Epithelial cell of esophagus (primary cell): ENCODE results near the gene BPIFB1.

Experiments
- DNase-seq: peaks from one replicate; pipeline ENCODE4 v3.0.0; 2010; ENCODE audit warnings: low read depth
- H3K4me3 ChIP-seq: 2 replicates; pipeline ENCODE4 v1.5.1; 2011; ENCODE audit warnings: mild to moderate bottlenecking, low read length, control low read depth
- TF ChIP-seq, protein P1 (sequence below): IDR thresholded peaks from 2 replicates; pipeline ENCODE4 v1.5.1; 2011; ENCODE audit warnings: low read depth, mild to moderate bottlenecking, low read length, control low read depth, inconsistent platforms; ENCODE audit not compliant: insufficient read depth; ENCODE audit errors: missing control alignments

Gene BPIFB1

DNA sequence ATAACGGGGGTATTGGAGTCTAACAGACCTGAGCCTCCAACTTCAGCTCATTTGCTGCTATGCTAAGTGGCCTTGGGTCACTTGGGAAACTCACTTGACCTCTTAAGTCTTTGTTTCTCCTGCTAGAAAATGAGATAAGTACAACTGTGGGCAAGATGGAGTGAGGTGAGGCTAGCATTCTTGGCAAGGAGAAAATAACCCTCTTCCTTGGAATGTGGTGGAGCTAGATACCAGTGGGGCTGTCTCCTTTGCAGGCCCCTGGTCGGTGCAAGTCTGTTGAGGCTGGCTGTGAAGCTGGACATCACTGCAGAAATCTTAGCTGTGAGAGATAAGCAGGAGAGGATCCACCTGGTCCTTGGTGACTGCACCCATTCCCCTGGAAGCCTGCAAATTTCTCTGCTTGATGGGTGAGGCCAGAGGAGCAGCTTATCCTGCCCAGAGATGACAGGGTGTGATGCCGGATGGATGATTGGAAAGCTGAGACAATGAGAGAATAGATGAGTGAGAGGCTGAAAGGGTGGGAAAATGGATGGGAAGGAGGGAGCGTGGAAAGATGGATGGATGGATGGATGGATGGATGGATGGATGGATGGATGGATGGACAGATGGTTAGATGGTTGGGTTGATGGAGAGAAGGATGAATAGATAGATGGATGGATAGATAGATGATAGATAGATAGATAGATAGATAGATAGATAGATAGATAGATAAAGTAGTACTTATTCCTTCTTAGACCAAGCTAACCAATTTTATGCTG lies 42.9 kb upstream of the BPIFB1 start:
- no peak for DNase-seq
- TF ChIP-seq, protein P1, sequence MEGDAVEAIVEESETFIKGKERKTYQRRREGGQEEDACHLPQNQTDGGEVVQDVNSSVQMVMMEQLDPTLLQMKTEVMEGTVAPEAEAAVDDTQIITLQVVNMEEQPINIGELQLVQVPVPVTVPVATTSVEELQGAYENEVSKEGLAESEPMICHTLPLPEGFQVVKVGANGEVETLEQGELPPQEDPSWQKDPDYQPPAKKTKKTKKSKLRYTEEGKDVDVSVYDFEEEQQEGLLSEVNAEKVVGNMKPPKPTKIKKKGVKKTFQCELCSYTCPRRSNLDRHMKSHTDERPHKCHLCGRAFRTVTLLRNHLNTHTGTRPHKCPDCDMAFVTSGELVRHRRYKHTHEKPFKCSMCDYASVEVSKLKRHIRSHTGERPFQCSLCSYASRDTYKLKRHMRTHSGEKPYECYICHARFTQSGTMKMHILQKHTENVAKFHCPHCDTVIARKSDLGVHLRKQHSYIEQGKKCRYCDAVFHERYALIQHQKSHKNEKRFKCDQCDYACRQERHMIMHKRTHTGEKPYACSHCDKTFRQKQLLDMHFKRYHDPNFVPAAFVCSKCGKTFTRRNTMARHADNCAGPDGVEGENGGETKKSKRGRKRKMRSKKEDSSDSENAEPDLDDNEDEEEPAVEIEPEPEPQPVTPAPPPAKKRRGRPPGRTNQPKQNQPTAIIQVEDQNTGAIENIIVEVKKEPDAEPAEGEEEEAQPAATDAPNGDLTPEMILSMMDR = no peak
- no peak overlapping the region for H3K4me3 ChIP-seq

GRCh38 chr20:33240923-33241322 lies 42.1 kb upstream of the BPIFB1 start:
- DNase-seq = no peak
- TF ChIP-seq, protein P1 = no peak
- no peak overlapping the region for H3K4me3 ChIP-seq

GRCh38 chr20:33242319-33243100 lies 40.5 kb upstream of the BPIFB1 start:
- no peak overlapping the region for H3K4me3 ChIP-seq
- TF ChIP-seq, protein P1 = no peak

DNA sequence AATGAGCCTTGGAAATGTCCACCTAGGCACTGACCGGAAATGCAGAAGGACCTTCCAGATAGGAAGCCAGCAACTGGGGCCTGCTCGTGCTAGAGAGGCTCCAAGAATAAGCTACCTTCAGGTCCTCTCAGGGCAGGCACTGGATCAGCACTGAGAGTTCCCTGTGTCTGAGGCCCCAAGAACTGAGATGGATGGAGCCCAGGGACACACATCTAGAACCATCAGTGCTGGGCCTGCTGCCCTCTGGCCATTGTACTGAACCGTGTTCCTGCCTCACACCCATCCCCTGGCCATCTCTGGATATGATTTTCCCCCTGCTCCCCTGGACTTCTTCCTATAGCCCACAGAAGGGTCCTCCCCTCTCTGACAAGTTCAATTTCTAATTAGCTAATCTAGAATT lies 36.9 kb upstream of the BPIFB1 start:
- TF ChIP-seq, protein P1 = no peak
- no peak overlapping the region for H3K4me3 ChIP-seq
- DNase-seq = no peak

More at GRCh38 chr20:33242319-33243100, 40.5 kb upstream of the BPIFB1 start:
- no peak for DNase-seq

GRCh38 chr20:33249456-33249855 lies 33.6 kb upstream of the BPIFB1 start:
- DNase-seq = no peak
- TF ChIP-seq, protein P1 = no peak
- no peak overlapping the region for H3K4me3 ChIP-seq

GRCh38 chr20:33250666-33251065 lies 32.3 kb upstream of the BPIFB1 start:
- TF ChIP-seq, protein P1 = no peak
- no peak overlapping the region for H3K4me3 ChIP-seq
- DNase-seq = no peak
